AML-193 (cell line): ENCODE measurements around the gene CENPS.
"Not testable (repeated sequence)": the region's sequence is repeated elsewhere in the genome, so short reads cannot be mapped to it uniquely, and the experiment has no call there.

Source experiments
- DNase-seq, 2 experiments: peaks; one replicate each; lab custom pipeline; 2025; lab: John Stamatoyannopoulos, UW

The CENPS gene

GRCh38 chr1:10419351-10419750 is 10.9 kb upstream of the CENPS start:
- DNase-seq, result no peak

GRCh38 chr1:10421637-10422036 is 8.6 kb upstream of the CENPS start:
- DNase-seq, result no peak

GRCh38 chr1:10424034-10424433 is 6.2 kb upstream of the CENPS start:
- no peak for DNase-seq

- no peak for DNase-seq
These were observed 5.6 kb upstream of the CENPS start for GRCh38 chr1:10424651-10425050.

- DNase-seq, result not testable (repeated sequence)
These were observed 4.3 kb upstream of the CENPS start for GRCh38 chr1:10425826-10426534.

GRCh38 chr1:10426535-10426848 is 3.7 kb upstream of the CENPS start:
- DNase-seq, result not testable (repeated sequence)

- DNase-seq, result no peak
These were observed 1.2 kb upstream of the CENPS start for GRCh38 chr1:10428984-10429383.

GRCh38 chr1:10429868-10430215 is 391 bp upstream of the CENPS start:
- DNase-seq, result peak in 1 of 2 experiments; percentile 41

GRCh38 chr1:10431070-10431730 is 967 bp downstream of the CENPS start:
- DNase-seq, result peak in 1 of 2 experiments; percentile 23

GRCh38 chr1:10432910-10433700 is 2.9 kb downstream of the CENPS start:
- no peak for DNase-seq

- DNase-seq, result no peak
These were observed 3.6 kb downstream of the CENPS start for GRCh38 chr1:10433790-10434189.

- no peak for DNase-seq
These were observed 4.4 kb downstream of the CENPS start for GRCh38 chr1:10434590-10434989.

GRCh38 chr1:10437052-10437451 is 6.8 kb downstream of the CENPS start:
- no peak for DNase-seq

- no peak for DNase-seq
These were observed 8.5 kb downstream of the CENPS start for GRCh38 chr1:10438677-10439163.

GRCh38 chr1:10440305-10440704 is 10.1 kb downstream of the CENPS start:
- DNase-seq, result no peak

- DNase-seq, result no peak
These were observed 10.6 kb downstream of the CENPS start for GRCh38 chr1:10440794-10441193.

GRCh38 chr1:10444248-10444647 is 14.0 kb downstream of the CENPS start:
- no peak for DNase-seq

GRCh38 chr1:10444795-10445397 is 14.7 kb downstream of the CENPS start:
- DNase-seq, result no peak

GRCh38 chr1:10446790-10447422 is 16.7 kb downstream of the CENPS start:
- no peak for DNase-seq

GRCh38 chr1:10449751-10450150 is 19.5 kb downstream of the CENPS start, which contains the start of gene CORT:
Gene CORT, plus strand, starts transcription at chr1:10450031. Its CDS starts 193 bp downstream, at chr1:10450224.
- no peak for DNase-seq

GRCh38 chr1:10450156-10450814 is 20.1 kb downstream of the CENPS start:
- DNase-seq, result no peak
